ENCODE measurements around the gene TMEM176B.
"Not testable (repeated sequence)": the region's sequence is repeated elsewhere in the genome, so short reads cannot be mapped to it uniquely, and the experiment has no call there.

Gene TMEM176B

GRCh38 chr7:150788474-150789269, 11.5 kb downstream of the TMEM176B start:
- DNase-seq: no peak

DNA sequence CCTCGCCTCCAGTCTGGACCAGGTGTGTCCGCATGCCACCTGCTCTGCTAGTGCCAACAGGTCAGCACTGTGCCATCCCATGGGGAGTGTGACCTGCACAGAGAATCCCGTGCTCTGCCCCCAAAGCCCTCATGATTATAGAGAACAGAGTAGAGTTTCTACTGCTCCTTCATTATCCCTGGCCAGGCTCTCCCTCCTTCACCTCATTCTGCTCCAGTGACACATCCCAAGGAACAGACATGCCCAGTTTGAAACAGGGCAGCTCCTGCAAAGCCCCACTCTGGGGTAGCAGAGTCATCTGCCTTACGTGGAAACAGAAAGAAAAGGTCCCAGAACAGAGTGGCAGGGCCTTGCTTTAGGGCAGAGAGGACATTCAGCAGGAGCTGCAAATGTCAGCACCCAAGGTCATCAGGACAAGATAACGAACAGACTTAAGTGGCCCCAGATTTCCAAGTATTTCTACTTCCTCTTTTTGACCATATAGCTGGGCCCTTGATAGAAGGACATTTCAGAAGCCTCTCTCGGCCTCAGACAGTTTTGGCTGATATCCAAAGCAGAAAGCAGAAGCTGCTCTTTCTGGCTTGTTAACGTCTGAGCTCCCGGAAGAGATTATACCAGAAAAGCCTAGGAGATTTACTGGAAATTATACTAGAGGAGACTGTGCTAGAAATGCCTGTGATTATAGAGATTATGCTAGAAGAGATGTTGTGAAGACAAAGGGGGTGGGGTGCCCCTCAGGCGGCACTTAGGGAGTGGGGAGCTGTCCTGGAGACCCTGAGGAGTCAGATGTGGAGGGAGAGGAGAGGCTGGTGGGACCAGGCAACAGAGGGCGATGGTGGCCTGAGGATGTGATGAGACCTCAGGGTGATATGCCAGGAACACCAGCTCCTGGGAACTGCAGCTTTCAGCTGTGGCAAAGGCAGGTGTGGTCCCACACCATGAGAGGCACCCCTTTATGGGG, 12.6 kb downstream of the TMEM176B start:
- no peak for DNase-seq

GRCh38 chr7:150784954-150785353, 15.2 kb downstream of the TMEM176B start:
- no peak for DNase-seq

DNA sequence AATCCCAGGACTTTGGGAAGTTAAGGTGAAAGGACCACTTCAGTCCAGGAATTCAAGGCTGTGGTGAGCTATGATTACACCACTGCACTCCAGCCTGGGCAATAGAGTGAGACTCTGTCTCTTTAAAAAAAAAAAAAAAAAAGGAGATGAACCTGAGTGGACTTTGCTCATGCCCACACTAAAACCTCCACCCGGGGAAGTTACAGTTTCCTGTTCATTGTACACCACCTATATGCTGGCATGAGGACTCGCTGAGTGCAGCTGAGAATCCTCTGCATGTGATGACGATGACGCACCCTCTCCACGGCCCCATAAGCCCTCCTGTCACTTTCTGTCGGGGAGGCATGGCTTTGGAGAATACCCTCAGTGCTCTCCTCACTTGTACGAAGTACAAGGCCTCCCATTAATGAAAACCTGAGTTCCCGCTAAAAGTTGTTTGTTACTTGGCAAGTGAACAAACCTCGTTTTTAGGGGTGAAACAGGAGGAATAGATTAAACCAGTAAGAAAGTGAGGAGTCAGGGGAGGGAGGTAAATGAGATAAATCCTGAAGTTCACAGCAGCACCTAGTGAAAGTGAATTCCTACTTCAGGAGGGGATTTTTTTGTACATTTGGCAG, 15.9 kb downstream of the TMEM176B start:
- DNase-seq: no peak

DNA sequence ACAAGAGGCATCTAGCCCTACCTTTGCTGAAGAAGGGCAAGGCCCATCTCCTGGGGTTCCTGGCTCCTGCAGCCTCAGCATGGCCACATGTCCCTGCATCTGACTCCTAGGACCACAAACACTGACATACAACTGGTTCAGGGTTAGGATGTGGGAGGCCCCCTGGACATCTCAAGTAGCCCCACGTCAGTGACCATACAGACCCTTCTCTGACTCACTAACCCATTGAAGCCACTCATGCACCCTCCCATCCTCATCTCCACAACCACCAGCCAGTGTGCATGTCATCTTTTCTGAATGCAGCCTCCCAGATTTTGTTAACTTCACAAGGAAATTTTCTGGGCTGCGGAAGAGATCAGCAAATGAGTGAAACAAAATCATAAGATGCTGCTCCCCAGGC, 18.2 kb downstream of the TMEM176B start:
- no peak for DNase-seq

- no peak for DNase-seq
Measured at GRCh38 chr7:150781103-150781502, 19.1 kb downstream of the TMEM176B start.

- DNase-seq: no peak
Measured at GRCh38 chr7:150780292-150780691, 19.9 kb downstream of the TMEM176B start.

DNA sequence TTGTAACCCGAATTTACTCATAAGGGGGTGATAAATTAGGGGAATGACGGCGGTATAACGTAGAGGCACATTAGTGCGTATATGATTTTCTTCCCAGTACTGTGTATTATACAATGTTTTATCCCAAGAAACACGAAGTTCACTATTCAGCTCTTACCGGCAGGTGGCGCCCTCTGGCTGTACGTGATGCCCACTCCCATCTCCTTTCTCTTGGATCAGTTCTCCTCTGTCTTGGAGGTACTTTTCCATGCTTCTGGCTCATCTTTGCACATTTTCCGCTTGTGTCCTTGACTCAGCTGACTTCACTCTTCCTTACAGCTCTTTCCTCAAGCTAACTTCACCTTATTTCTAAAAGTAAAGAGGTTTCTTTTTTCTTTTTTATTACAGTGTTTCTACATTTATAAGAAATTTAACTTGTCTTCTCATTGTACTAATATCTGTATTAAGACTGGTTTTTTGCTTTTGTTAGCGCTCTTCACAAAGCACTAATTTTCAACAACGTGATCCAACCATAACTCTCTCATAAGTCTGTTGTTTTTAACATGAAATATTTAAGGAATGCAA, 21.3 kb downstream of the TMEM176B start:
- peak; percentile 85 for DNase-seq

GRCh38 chr7:150778014-150778737, 22.0 kb downstream of the TMEM176B start:
- DNase-seq: no peak

DNA sequence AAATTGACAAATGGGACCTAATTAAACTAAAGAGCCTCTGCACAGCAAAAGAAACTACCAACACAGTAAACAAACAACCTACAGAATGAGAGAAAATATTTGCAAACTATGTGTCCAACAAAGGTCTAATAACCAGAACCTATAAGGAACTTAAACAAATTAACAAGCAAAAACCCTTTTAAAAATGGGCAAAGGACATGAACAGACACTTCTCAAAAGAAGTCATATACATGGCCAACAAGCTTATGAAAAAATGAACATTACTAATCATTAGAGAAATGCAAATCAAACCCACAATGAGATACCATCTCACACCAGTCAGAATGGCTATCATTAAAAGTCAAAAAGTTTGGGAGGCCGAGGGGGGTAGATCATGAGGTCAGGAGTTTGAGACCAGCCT, 26.0 kb downstream of the TMEM176B start:
- DNase-seq: not testable (repeated sequence)

GRCh38 chr7:150769768-150770167, 30.4 kb downstream of the TMEM176B start:
- no peak for DNase-seq

DNA sequence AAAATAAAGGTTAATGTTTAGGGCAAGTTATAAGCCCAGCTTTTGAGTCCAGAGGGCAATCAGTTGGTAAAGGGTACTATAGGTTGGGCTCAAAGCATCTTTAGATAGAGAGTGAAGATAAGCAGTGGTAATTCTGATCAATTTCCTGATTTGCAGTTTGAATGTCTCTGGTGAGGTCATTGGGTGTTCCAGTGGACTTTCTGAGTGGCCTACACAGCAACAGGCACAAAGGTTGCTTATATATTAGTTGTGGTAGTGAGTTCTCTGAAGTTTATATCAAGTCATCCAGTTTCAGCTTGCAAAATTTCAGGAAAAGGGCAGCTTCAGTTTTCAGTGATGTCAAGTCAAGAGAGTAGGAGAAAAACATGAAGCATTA, 33.8 kb downstream of the TMEM176B start:
- DNase-seq: no peak

DNA sequence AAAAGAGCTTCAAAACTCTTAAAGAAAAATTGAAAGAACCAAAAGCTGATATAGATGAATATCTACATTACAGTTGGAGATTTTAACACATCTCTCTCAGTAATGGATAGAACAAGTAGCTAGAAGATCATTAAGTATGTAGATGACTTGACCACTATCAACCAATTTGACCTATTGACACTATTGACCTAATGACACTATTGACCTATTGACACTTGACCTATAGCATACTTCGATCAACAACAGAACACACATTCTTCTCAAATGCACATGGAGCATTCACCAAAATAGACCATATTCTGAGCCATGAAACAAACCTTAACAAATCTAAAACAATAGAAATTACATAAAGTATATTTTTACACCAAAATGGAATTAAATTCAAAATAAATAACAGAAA, 40.7 kb downstream of the TMEM176B start:
- DNase-seq: no peak

DNA sequence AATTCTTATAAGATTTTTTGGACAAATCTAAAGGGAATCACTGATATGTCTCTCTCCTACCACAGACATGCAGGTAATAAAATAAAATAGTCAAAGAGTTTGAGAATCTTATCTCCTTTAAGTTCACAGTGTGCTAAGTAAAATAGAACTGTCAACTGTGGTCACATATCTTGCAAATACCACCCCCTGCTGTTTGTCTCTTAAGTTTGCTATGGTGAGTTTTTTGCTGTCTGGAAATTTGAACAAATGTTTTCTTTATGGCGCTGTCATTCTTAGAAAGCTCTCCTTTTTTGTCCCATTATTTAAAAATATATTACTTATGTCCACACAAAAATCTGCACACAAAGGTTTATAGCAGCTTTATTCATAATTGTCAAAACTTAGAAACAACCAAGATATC, 43.3 kb downstream of the TMEM176B start:
- DNase-seq: no peak

DNA sequence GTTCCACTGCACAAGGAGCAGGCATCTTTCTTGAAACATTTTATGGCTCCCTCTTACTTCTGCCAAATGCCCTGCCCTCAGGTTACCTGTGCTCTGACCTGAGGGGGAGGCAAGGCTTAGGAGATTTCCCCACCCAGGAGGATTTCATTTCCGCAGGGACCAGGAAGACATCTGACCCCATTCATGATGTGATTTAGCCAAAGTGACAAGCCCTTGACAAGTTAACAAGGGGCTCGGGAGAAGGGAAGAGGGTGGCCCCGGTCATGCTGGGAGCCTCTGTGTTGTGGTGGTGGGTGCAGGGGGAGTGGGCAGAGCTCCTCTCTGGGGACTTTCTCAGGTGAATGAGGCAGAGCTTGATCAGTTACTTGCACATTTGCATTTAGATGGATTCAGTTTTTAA, 44.0 kb downstream of the TMEM176B start:
- no peak for DNase-seq

DNA sequence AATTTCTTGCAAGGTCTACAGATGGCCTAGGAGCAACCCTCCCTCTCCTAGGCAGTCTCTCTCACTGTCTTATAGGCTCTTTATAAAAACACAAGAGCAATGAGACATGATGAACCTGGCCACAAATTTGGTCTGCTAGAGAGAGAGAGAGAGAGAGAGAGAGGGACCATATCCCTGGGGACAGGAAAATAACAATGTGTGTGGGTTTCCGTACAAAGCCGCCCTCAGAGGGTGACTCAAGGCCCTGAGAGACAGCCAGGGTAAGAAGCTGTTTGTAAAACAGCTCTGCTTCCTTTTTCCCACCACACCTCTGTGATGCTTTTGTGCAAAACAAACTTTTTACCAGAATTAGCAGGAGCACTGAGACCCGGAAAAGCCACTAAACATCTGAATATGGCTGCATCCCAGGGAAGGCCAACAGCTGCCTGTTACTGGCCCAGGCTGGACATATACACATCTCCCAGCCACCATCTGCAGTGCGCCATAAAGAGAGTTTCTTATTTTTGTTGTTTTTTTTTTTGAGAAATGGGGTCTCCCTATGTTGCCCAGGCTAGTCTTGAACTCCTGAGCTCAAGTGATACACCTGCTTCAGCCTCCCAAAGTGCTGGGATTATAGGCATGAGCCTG, 44.6 kb downstream of the TMEM176B start:
- peak; percentile 76 for DNase-seq

DNA sequence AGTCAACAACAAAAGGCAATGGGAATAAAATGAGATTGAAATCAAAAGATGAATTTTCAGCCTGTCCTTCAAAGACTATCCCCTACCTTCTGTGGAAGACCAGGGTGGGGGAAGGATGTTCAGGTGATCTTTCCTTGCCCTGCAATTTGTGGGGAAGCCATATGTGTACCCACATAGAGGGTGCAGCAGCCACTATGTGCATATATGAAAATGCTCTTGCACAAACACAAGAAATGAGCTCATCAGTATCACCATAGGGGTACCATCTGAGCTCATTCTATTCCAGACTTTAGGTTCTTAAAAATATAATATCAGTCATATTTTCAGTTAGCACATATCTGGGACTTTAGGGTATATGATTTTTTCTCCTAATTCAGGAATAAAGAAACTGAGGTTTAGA, 45.2 kb downstream of the TMEM176B start:
- no peak for DNase-seq

DNA sequence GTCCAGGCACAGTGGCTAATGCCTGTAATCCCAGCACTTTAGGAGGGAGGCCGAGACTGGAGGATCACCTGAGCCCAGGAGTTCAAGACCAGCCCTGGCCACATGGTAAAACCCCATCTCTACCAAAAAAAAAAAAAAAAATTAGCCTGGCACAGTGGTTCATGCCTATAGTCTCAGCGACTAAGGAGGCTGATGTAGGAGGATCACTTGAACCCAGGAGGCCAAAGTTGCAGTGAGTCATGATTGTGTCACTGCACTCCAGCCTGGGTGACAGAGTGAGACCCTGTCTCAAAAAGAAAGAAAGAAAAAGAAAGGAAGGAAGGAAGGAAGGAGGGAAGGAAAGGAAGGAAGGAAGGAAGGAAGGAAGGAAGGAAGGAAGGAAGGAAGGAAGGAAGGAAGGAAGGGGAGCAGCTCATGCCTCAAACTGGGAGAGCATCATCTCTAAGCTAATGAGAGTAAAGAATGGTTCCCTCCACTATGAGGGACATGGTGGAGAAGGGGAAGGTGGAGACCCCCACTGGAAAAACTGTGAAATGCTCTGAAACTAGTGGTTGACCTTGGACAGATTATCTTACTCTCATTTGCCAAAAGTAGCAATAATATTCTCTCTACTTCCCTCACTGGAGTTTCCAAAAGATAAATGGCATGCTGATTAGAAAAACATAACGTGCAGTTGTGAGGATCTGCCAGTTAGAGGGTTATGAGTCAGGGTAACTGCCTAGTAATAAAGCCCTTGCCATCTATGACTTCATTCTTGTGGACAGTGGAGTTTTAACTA, 46.1 kb downstream of the TMEM176B start:
- DNase-seq: peak; percentile 50

GRCh38 chr7:150753239-150753638, 46.9 kb downstream of the TMEM176B start:
- DNase-seq: no peak

GRCh38 chr7:150751702-150752101, 48.5 kb downstream of the TMEM176B start:
- peak; percentile 36 for DNase-seq

- no peak for DNase-seq
Measured at GRCh38 chr7:150748376-150748775, 51.8 kb downstream of the TMEM176B start.
